Fibroblast of lung (primary cell): Measurements from ENCODE around the gene PIEZO2.

Experiments
- EZH2 ChIP-seq: IDR thresholded peaks from 2 replicates; pipeline ENCODE4 v1.5.1; 2012; ENCODE audit warnings: low read length, control low read depth, mild to moderate bottlenecking; ENCODE audit errors: missing control alignments
- TF ChIP-seq, protein P1 (sequence below), 2 donors: IDR thresholded peaks in 1 of 2; conservative IDR thresholded peaks in 1 of 2; 1 replicate in 1 of 2; 2 replicates in 1 of 2; pipeline ENCODE4 v1.5.1; 2011 to 2012; ENCODE audit warnings: low read length in 2 of 2, control low read depth in 1 of 2, inconsistent platforms in 1 of 2, low read depth in 1 of 2, mild to moderate bottlenecking in 1 of 2

DNA sequence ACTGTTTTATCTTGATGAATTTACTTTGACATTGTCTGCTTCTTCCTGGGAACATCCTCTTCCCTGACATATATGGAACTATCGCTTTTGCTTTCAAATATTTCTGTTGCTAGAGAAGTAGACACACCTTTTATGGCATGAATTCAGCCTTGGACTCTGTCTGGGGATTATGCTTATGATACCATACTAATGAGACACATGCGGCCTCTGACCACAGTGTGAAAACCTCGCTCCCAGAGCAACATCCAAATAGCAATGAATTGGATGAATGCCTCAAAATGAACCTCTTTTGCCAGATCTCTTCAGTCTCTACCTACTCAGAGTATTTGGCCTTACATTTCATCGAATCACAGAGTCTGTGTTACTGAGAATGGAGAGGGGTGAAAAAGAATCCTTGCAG is 70.9 kb downstream of the PIEZO2 start:
- TF ChIP-seq, protein P1, sequence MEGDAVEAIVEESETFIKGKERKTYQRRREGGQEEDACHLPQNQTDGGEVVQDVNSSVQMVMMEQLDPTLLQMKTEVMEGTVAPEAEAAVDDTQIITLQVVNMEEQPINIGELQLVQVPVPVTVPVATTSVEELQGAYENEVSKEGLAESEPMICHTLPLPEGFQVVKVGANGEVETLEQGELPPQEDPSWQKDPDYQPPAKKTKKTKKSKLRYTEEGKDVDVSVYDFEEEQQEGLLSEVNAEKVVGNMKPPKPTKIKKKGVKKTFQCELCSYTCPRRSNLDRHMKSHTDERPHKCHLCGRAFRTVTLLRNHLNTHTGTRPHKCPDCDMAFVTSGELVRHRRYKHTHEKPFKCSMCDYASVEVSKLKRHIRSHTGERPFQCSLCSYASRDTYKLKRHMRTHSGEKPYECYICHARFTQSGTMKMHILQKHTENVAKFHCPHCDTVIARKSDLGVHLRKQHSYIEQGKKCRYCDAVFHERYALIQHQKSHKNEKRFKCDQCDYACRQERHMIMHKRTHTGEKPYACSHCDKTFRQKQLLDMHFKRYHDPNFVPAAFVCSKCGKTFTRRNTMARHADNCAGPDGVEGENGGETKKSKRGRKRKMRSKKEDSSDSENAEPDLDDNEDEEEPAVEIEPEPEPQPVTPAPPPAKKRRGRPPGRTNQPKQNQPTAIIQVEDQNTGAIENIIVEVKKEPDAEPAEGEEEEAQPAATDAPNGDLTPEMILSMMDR (conservative IDR thresholded peaks at IDR 0.05 in 1 of 2, IDR thresholded peaks at IDR 0.05 in 1 of 2; ENCODE audit: low read depth in 1 of 2, low read length in 2 of 2): no peak
- no peak for TF ChIP-seq EZH2
